ENCODE data around the gene RAB27B.

DNA sequence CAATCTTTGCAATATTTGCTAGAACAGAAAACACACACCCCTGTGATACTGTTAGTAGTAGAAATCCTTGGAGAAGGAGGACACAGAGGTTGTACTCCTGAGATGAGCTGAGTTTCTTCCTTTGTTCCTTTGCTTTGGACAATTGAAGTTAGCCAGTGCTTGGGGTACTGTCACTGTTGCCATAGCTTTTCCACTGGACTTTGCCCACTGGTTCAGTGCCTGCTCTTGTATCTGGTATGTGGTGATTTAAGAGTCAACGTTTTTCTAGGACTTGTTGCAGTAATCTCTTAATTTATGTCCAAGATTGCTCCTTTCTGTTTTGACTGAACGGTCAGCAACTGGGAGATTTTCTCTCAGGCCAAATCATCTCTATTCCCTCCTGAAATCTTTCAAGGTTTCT, 26.1 kb upstream of the RAB27B start:
- TF ChIP-seq, protein P1, sequence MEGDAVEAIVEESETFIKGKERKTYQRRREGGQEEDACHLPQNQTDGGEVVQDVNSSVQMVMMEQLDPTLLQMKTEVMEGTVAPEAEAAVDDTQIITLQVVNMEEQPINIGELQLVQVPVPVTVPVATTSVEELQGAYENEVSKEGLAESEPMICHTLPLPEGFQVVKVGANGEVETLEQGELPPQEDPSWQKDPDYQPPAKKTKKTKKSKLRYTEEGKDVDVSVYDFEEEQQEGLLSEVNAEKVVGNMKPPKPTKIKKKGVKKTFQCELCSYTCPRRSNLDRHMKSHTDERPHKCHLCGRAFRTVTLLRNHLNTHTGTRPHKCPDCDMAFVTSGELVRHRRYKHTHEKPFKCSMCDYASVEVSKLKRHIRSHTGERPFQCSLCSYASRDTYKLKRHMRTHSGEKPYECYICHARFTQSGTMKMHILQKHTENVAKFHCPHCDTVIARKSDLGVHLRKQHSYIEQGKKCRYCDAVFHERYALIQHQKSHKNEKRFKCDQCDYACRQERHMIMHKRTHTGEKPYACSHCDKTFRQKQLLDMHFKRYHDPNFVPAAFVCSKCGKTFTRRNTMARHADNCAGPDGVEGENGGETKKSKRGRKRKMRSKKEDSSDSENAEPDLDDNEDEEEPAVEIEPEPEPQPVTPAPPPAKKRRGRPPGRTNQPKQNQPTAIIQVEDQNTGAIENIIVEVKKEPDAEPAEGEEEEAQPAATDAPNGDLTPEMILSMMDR (conservative IDR thresholded peaks at IDR 0.05): no peak
- TF ChIP-seq ZFX (IDR thresholded peaks at IDR 0.05): no peak

Data from C4-2B (cell line).